ENCODE results near the gene POP4. TPM values are rescaled to one million over a fixed set of nuclear protein-coding genes. Genes with fewer than 3 reads are reported as not detected.
A peak's percentile ranks its signal among the peaks of the same experiment; 100 is the strongest.

POP4 gene
- total and polyA plus RNA-seq, 9 of the 15 experiments (the other 6 are each of a cell fraction or from before 2014, with no cell fraction given) = 42.1 to 128 (median 99.0) TPM

DNA sequence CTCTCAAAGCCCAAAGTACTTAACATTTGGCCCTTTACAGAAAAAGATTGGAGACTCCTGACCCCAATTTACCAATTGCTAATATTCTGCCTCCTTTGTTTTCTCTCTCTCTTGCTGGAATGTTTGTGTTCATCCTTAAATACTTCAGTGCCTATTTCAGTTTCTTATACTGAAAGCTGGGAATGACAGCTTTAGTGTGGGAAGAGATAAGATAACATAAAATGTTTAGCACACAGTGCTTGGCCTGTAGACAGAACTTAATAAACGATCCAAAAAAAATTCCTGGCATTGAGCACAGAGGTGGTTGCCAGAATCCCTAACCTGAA is 56.2 kb downstream of the POP4 start (continued):
- TF ChIP-seq JUND (IDR thresholded peaks at IDR 0.05; ENCODE audit: borderline replicate concordance, low read depth, low read length) (no peak), JUND (tag; IDR thresholded peaks at IDR 0.05; ENCODE audit: borderline replicate concordance, low read depth, low read length) (0 out of 3 replicates have a peak, but pooled peaks have one; percentile 42), ZBTB17 (CRISPR knock-in tag; IDR thresholded peaks at IDR 0.05) (no peak), YBX1 (IDR thresholded peaks at IDR 0.05) (no peak), POLR2G (IDR thresholded peaks at IDR 0.05; ENCODE audit: low read depth, low read length) (no peak), MECOM (CRISPR knock-in tag; IDR thresholded peaks at IDR 0.05) (no peak), ZNF146 (CRISPR knock-in tag; IDR thresholded peaks at IDR 0.05; ENCODE audit: unreplicated experiment) (no peak), BCL6 (CRISPR knock-in tag; IDR thresholded peaks at IDR 0.05) (no peak), EP400 (IDR thresholded peaks at IDR 0.05) (0 out of 2 replicates have a peak, but pooled peaks have one; percentile 12)
- TF ChIP-seq, protein P1, sequence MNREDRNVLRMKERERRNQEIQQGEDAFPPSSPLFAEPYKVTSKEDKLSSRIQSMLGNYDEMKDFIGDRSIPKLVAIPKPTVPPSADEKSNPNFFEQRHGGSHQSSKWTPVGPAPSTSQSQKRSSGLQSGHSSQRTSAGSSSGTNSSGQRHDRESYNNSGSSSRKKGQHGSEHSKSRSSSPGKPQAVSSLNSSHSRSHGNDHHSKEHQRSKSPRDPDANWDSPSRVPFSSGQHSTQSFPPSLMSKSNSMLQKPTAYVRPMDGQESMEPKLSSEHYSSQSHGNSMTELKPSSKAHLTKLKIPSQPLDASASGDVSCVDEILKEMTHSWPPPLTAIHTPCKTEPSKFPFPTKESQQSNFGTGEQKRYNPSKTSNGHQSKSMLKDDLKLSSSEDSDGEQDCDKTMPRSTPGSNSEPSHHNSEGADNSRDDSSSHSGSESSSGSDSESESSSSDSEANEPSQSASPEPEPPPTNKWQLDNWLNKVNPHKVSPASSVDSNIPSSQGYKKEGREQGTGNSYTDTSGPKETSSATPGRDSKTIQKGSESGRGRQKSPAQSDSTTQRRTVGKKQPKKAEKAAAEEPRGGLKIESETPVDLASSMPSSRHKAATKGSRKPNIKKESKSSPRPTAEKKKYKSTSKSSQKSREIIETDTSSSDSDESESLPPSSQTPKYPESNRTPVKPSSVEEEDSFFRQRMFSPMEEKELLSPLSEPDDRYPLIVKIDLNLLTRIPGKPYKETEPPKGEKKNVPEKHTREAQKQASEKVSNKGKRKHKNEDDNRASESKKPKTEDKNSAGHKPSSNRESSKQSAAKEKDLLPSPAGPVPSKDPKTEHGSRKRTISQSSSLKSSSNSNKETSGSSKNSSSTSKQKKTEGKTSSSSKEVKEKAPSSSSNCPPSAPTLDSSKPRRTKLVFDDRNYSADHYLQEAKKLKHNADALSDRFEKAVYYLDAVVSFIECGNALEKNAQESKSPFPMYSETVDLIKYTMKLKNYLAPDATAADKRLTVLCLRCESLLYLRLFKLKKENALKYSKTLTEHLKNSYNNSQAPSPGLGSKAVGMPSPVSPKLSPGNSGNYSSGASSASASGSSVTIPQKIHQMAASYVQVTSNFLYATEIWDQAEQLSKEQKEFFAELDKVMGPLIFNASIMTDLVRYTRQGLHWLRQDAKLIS (CRISPR knock-in tag; IDR thresholded peaks at IDR 0.05) = no peak
- TF ChIP-seq, protein P2, sequence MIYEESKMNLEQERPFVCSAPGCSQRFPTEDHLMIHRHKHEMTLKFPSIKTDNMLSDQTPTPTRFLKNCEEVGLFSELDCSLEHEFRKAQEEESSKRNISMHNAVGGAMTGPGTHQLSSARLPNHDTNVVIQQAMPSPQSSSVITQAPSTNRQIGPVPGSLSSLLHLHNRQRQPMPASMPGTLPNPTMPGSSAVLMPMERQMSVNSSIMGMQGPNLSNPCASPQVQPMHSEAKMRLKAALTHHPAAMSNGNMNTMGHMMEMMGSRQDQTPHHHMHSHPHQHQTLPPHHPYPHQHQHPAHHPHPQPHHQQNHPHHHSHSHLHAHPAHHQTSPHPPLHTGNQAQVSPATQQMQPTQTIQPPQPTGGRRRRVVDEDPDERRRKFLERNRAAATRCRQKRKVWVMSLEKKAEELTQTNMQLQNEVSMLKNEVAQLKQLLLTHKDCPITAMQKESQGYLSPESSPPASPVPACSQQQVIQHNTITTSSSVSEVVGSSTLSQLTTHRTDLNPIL (CRISPR knock-in tag; IDR thresholded peaks at IDR 0.05) = no peak
- TF ChIP-seq, protein P3, sequence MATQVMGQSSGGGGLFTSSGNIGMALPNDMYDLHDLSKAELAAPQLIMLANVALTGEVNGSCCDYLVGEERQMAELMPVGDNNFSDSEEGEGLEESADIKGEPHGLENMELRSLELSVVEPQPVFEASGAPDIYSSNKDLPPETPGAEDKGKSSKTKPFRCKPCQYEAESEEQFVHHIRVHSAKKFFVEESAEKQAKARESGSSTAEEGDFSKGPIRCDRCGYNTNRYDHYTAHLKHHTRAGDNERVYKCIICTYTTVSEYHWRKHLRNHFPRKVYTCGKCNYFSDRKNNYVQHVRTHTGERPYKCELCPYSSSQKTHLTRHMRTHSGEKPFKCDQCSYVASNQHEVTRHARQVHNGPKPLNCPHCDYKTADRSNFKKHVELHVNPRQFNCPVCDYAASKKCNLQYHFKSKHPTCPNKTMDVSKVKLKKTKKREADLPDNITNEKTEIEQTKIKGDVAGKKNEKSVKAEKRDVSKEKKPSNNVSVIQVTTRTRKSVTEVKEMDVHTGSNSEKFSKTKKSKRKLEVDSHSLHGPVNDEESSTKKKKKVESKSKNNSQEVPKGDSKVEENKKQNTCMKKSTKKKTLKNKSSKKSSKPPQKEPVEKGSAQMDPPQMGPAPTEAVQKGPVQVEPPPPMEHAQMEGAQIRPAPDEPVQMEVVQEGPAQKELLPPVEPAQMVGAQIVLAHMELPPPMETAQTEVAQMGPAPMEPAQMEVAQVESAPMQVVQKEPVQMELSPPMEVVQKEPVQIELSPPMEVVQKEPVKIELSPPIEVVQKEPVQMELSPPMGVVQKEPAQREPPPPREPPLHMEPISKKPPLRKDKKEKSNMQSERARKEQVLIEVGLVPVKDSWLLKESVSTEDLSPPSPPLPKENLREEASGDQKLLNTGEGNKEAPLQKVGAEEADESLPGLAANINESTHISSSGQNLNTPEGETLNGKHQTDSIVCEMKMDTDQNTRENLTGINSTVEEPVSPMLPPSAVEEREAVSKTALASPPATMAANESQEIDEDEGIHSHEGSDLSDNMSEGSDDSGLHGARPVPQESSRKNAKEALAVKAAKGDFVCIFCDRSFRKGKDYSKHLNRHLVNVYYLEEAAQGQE (IDR thresholded peaks at IDR 0.05; ENCODE audit: borderline replicate concordance) = no peak
- TF ChIP-seq, protein P3 (CRISPR knock-in tag; IDR thresholded peaks at IDR 0.05; ENCODE audit: low read depth) = no peak
- TF ChIP-seq, protein P4, sequence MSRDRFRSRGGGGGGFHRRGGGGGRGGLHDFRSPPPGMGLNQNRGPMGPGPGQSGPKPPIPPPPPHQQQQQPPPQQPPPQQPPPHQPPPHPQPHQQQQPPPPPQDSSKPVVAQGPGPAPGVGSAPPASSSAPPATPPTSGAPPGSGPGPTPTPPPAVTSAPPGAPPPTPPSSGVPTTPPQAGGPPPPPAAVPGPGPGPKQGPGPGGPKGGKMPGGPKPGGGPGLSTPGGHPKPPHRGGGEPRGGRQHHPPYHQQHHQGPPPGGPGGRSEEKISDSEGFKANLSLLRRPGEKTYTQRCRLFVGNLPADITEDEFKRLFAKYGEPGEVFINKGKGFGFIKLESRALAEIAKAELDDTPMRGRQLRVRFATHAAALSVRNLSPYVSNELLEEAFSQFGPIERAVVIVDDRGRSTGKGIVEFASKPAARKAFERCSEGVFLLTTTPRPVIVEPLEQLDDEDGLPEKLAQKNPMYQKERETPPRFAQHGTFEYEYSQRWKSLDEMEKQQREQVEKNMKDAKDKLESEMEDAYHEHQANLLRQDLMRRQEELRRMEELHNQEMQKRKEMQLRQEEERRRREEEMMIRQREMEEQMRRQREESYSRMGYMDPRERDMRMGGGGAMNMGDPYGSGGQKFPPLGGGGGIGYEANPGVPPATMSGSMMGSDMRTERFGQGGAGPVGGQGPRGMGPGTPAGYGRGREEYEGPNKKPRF (IDR thresholded peaks at IDR 0.05; ENCODE audit: low read depth, low read length) = no peak

All from K562 (cell line).